WERI-Rb-1 (cell line): ENCODE data around the gene CNKSR2.

Experiments
- DNase-seq: peaks from one replicate; pipeline ENCODE4 v3.0.0-alpha.2; 2020
- H3K27ac ChIP-seq: fragments of 250-450 bp; sonication (Bioruptor Pico); 2 replicates; pipeline ENCODE4 v1.5.1; 2020; ENCODE audit warnings: mild to moderate bottlenecking, moderate library complexity
- H3K27me3 ChIP-seq: fragments of 250-450 bp; sonication (Bioruptor Pico); 2 replicates; pipeline ENCODE4 v1.5.1; 2021; ENCODE audit warnings: mild to moderate bottlenecking, low read depth, moderate library complexity; ENCODE audit not compliant: insufficient read depth, severe bottlenecking
- H3K36me3 ChIP-seq: fragments of 250-450 bp; sonication (Bioruptor Pico); 2 replicates; pipeline ENCODE4 v1.5.1; 2020; ENCODE audit warnings: mild to moderate bottlenecking, moderate library complexity
- H3K4me3 ChIP-seq: 2 replicates; pipeline ENCODE4 v1.5.1; 2011; ENCODE audit warnings: low read depth, mild to moderate bottlenecking, control low read depth, low read length
- H3K9me3 ChIP-seq: fragments of 250-450 bp; sonication (Bioruptor Pico); 2 replicates; pipeline ENCODE4 v1.5.1; 2021; ENCODE audit warnings: mild to moderate bottlenecking, moderate library complexity; ENCODE audit not compliant: severe bottlenecking
- TF ChIP-seq, protein P1 (sequence below): IDR thresholded peaks from 2 replicates; pipeline ENCODE4 v1.5.1; 2011; ENCODE audit warnings: low read depth, mild to moderate bottlenecking, control low read depth, inconsistent platforms, low read length

Gene CNKSR2

DNA sequence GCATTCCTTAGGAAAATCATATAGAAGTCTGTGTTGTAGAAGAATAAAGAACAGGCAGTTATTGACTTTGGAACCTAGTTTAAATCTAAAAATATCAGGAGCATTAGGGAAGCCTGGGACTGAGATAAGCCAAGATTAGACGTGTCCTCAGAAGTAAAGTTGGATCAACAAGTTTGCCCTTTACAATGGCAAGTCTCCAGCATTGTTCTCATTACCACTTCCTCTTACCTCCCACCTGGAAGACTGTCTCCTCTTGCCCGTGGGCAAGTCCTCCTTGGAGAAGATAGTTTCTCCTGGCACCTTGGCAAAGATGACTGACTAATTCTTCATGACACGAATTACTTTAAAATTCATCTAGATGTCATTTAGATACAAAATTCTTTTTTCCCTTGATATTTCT, 37.8 kb downstream of the CNKSR2 start:
- Histone ChIP-seq H3K9me3 (no peaks in the 10 kb centered on the region), H3K4me3 (no peak overlapping the region), H3K36me3 (no peaks in the 10 kb centered on the region), H3K27me3 (no peaks in the 10 kb centered on the region), H3K27ac (no peak overlapping the region)
- TF ChIP-seq, protein P1, sequence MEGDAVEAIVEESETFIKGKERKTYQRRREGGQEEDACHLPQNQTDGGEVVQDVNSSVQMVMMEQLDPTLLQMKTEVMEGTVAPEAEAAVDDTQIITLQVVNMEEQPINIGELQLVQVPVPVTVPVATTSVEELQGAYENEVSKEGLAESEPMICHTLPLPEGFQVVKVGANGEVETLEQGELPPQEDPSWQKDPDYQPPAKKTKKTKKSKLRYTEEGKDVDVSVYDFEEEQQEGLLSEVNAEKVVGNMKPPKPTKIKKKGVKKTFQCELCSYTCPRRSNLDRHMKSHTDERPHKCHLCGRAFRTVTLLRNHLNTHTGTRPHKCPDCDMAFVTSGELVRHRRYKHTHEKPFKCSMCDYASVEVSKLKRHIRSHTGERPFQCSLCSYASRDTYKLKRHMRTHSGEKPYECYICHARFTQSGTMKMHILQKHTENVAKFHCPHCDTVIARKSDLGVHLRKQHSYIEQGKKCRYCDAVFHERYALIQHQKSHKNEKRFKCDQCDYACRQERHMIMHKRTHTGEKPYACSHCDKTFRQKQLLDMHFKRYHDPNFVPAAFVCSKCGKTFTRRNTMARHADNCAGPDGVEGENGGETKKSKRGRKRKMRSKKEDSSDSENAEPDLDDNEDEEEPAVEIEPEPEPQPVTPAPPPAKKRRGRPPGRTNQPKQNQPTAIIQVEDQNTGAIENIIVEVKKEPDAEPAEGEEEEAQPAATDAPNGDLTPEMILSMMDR: no peak
- DNase-seq: no peak

DNA sequence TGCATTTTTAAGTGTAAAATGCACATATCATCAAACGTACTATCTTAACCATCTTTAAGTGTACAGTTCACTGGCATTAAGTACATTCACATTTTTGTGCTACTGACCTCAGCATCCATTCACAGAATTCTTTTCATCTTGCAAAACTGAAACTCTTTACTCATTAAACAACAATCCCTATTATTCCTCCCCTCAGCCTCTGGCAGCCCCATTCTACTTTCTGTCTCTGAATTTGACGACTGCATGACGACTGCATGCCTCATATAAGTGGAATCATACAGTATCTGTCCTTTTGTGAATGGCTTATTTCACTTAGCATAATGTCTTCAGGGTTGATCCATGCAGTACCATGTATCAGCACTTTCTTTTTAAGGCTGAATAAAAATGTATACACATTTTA, 38.7 kb downstream of the CNKSR2 start:
- Histone ChIP-seq H3K36me3 (no peaks in the 10 kb centered on the region), H3K27me3 (no peaks in the 10 kb centered on the region), H3K9me3 (no peaks in the 10 kb centered on the region), H3K4me3 (no peak overlapping the region), H3K27ac (no peak overlapping the region)
- TF ChIP-seq, protein P1: no peak
- no peak for DNase-seq

DNA sequence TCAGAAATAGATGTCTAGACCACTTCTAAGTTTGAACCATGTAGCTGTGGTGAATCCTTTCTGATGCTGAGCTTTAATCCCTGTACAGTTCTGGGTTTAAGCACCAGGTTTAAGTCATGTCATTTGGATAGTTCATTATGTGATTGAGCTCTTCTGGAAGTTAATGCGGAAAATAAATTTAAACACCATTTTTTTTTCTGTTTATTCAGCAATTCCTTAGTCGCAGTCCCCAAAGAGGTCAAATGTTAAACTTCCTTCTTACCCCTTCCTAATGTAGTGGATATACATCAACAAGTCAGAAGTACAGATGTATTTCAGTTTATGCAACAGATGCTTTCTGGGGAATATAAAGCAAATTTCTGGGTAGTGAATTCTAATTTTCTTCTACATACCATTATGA, 52.9 kb downstream of the CNKSR2 start:
- Histone ChIP-seq H3K36me3 (no peaks in the 10 kb centered on the region), H3K9me3 (no peaks in the 10 kb centered on the region), H3K27me3 (no peaks in the 10 kb centered on the region), H3K4me3 (no peak overlapping the region), H3K27ac (no peak overlapping the region)
- TF ChIP-seq, protein P1: no peak
- no peak for DNase-seq

DNA sequence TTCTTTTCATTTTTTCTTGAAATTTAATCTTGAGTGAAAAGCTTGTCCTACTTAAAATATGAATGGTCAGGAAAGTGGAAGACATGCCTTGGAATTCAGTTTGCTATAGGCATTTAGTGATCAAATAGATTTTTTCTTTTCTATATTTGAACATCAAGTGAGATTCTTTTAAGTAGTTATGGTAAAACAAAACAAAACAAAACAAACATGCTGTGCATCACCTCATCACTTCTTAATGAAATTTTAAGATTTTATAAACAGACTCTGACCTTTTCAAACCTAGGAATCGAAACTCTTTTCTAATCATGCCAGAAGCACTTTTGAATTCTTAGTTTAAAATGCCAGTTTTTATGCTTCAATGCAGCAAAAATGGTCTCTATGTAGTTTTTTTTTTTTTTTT, 62.8 kb downstream of the CNKSR2 start:
- Histone ChIP-seq H3K36me3 (no peaks in the 10 kb centered on the region), H3K27ac (no peak overlapping the region), H3K27me3 (no peaks in the 10 kb centered on the region), H3K9me3 (no peaks in the 10 kb centered on the region), H3K4me3 (no peak overlapping the region)
- DNase-seq: no peak
- TF ChIP-seq, protein P1: no peak

DNA sequence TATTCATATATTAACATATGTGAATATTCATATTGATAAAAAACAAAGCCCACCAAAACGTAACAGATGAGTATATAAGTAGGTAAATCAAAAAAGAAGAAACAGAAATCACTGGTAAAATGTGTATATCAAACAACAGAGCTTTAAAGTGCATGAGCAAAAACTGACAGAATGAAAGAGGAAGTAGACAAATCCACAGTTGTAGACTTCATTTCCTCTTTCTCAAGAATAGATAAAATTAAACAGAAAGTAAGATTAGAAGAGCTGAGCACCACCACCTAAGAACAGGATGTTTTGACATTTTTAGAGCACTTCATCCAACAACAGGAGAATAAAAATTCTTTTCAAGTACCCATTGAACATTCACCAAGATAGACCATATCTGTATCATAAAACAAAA, 64.6 kb downstream of the CNKSR2 start:
- no peak overlapping the region for H3K4me3 ChIP-seq
- no peak overlapping the region for H3K27ac ChIP-seq
- no peaks in the 10 kb centered on the region for H3K9me3 ChIP-seq
- TF ChIP-seq, protein P1: no peak
- H3K36me3 ChIP-seq: no peaks in the 10 kb centered on the region
- no peaks in the 10 kb centered on the region for H3K27me3 ChIP-seq
- DNase-seq: no peak

DNA sequence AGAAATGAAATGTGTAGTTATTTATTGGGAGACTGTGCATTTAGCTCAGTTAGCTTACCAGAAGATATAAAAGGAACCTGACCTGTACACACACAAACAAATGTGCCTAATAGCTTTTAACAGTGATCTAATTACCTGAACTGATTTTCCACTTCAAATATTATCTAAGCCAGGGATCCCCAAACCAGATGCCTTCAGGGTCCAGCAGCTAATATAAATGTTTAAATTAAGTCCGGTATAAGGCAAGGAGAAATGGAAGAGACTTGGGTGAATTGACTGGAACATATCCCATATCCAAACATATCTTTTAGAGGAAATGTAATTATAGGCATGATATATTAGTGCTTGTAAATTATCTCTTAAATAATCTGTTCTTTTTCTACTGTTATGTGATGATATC, 66.7 kb downstream of the CNKSR2 start:
- Histone ChIP-seq H3K9me3 (no peaks in the 10 kb centered on the region), H3K27me3 (no peaks in the 10 kb centered on the region), H3K36me3 (no peaks in the 10 kb centered on the region), H3K27ac (no peak overlapping the region), H3K4me3 (no peak overlapping the region)
- no peak for DNase-seq
- TF ChIP-seq, protein P1: no peak
